Activated naive CD4-positive, alpha-beta T cell treated with anti-CD3 and anti-CD28 coated beads for 36 hours (primary cell): ENCODE results near the gene PRMT6. TPM values are rescaled to one million over a fixed set of nuclear protein-coding genes. Genes with fewer than 3 reads are reported as not detected.
"Not testable (repeated sequence)": the region's sequence is repeated elsewhere in the genome, so short reads cannot be mapped to it uniquely, and the experiment has no call there.

Experiments
- CTCF ChIA-PET: fragments of 350-600 bp; sonication (Branson Sonifier 250); formaldehyde crosslinking; loops from one replicate; lab custom pipeline; 2021; ENCODE audit warnings: antibody characterized with exemption; lab: Charles Lee
- DNase-seq: peaks from one replicate; pipeline ENCODE4 v3.0.0-alpha.2; 2020
- H3K27ac Mint-ChIP-seq: one replicate; pipeline ENCODE4 v1.8.0; 2021; ENCODE audit warnings: mild to moderate bottlenecking, mixed read lengths
- H3K27me3 Mint-ChIP-seq: one replicate; pipeline ENCODE4 v1.8.0; 2021; ENCODE audit warnings: low read depth, mixed read lengths
- H3K36me3 Mint-ChIP-seq: one replicate; pipeline ENCODE4 v1.8.0; 2021; ENCODE audit warnings: low read depth, mixed read lengths
- H3K4me1 Mint-ChIP-seq: one replicate; pipeline ENCODE4 v1.8.0; 2021; ENCODE audit warnings: low read depth, mixed read lengths
- H3K4me3 Mint-ChIP-seq: one replicate; pipeline ENCODE4 v1.8.0; 2021; ENCODE audit warnings: mild to moderate bottlenecking, moderate library complexity, mixed read lengths
- H3K9me3 Mint-ChIP-seq: one replicate; pipeline ENCODE4 v1.8.0; 2021; ENCODE audit warnings: mixed read lengths
- intact Hi-C: fragments of 100-400 bp; cut with micrococcal nuclease; formaldehyde crosslinking; loops from one replicate; pipeline ENCODE4 v1.15.1; 2023
- total RNA-seq, 2 experiments: library from RNA; stranded (reverse); gene quantifications; one replicate each; pipeline ENCODE4 v1.2.3, GENCODE V29; 2021

PRMT6 gene
- total RNA-seq, 2 experiments from 2014 or later: 6.7 to 7.5 TPM

DNA sequence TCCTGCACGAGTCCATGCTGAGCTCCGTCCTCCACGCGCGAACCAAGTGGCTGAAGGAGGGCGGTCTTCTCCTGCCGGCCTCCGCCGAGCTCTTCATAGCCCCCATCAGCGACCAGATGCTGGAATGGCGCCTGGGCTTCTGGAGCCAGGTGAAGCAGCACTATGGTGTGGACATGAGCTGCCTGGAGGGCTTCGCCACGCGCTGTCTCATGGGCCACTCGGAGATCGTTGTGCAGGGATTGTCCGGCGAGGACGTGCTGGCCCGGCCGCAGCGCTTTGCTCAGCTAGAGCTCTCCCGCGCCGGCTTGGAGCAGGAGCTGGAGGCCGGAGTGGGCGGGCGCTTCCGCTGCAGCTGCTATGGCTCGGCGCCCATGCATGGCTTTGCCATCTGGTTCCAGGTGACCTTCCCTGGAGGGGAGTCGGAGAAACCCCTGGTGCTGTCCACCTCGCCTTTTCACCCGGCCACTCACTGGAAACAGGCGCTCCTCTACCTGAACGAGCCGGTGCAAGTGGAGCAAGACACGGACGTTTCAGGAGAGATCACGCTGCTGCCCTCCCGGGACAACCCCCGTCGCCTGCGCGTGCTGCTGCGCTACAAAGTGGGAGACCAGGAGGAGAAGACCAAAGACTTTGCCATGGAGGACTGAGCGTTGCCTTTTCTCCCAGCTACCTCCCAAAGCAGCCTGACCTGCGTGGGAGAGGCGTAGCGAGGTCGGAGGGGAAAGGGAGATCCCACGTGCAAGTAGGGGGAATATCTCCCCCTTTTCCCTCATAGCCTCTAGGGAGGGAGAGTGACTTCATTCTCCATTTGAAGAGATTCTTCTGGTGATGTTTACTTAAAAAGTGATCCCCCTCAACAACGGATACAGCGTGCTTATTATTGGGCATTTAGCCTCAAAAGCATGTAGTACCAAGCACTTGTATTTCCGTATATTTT, 991 bp downstream of the PRMT6 start:
- CTCF ChIA-PET: interaction anchor here (0.8 to 1.0 kb wide), 2 partner anchors 8 to 85 kb away, joined by 3 to 6 read pairs; no protein-coding TSS in a partner anchor
- H3K9me3 Mint-ChIP-seq: no peaks in the 10 kb centered on the region
- peaks cover 21% of the 10 kb centered on the region for H3K36me3 Mint-ChIP-seq
- intact Hi-C loops: loop anchor here (1.0 to 5.0 kb wide), 3 partner anchors 83 to 1905 kb away; partner anchors contain the start of genes CLCC1 and SLC25A24
- peak overlapping the region; percentile 93 for H3K4me3 Mint-ChIP-seq
- DNase-seq: peak; percentile 46
- no peaks in the 10 kb centered on the region for H3K27me3 Mint-ChIP-seq
- H3K27ac Mint-ChIP-seq: peak overlapping the region; percentile 90
- H3K4me1 Mint-ChIP-seq: peaks cover 14% of the 10 kb centered on the region

DNA sequence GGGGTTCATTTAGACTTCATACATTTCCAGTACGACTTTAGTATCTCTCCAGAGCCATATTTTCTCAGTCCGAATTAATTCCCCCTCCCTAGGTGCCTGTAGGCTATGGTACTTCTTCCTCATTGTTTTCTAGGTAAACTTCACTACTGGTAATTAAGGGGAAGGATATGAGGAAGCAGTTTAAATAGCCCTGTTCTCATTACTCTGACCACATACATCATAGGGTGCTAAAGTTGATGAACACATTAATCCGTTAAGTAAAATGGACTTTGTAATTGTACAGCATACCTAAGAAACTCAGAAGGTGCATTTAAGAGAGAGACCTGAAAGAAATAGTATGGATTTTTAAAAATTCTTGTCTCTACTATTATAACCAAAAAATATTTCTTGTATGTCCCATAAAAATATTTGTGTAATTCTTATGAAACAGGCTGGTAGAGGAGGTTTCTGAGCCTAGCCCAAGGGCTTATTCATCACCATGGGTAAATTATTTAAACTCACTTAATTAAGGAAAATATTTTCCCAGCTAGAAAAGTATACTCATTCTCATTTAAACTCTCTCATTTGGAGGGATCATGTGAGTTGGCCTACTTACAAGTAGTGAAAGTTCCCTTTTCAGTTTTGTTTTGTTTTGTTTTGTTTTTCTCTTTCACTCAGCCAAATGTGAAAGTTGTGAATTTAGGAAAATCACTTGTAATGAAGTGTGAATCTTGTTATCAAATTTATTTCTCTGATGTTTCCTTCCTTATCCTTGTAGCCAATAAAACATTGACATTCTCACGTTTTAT, 2.0 kb downstream of the PRMT6 start:
- no peak for DNase-seq
- intact Hi-C loops: loop anchor here (1.0 to 5.0 kb wide), 3 partner anchors 82 to 1904 kb away; partner anchors contain the start of genes CLCC1 and SLC25A24
- CTCF ChIA-PET: interaction anchor here (1.0 kb wide), 1 partner anchor 84 kb away, joined by 6 read pairs; no protein-coding TSS in a partner anchor
- Mint-ChIP-seq H3K9me3 (no peaks in the 10 kb centered on the region), H3K4me1 (peaks cover 14% of the 10 kb centered on the region), H3K27ac (peak overlapping the region; percentile 31), H3K27me3 (no peaks in the 10 kb centered on the region), H3K36me3 (peaks cover 21% of the 10 kb centered on the region), H3K4me3 (peak overlapping the region; percentile 93)

DNA sequence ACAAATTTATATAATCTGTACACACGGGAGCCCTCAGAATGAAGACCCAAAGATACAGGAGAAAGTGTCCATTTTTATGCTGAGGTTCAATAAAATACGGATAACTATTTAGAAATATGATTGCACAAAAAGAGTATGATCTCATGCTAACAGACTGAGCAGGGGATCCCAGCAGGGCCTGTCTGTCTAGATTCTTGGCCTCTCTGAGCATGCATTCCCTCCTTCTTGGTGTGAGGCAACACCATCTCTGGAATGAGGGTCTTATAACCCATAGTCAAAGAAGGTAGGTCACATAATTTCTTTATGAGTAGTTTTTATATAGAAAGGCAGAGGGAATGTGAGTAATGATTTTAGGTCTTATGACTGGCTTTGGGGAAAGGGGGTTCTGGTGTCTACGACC, 5.4 kb downstream of the PRMT6 start:
- Mint-ChIP-seq H3K9me3 (no peaks in the 10 kb centered on the region), H3K27ac (no peak overlapping the region), H3K27me3 (no peaks in the 10 kb centered on the region), H3K36me3 (peaks cover 17% of the 10 kb centered on the region), H3K4me1 (peaks cover 14% of the 10 kb centered on the region), H3K4me3 (no peak overlapping the region)
- intact Hi-C loops: no loop called here
- DNase-seq: no peak
- CTCF ChIA-PET: no interaction called here

DNA sequence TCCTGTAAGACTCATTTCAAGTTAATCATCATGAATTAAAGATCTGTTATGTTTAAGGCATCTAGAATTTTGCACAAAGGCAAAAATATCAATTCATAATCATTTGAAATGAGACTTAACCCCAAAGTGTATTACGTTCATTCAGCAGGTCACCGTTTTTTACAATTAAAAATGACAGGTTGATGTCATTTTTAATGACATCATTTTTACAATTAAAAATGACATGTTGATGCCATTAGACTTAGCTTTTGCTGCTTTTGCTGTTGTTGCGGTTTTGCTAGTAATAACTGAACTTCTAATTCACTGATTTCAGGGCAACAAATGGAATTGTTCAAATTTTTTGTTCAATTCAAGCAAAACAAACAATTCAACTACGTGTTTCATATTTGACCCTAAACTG, 17.0 kb downstream of the PRMT6 start:
- intact Hi-C loops: no loop called here
- H3K36me3 Mint-ChIP-seq: no peaks in the 10 kb centered on the region
- no peaks in the 10 kb centered on the region for H3K4me1 Mint-ChIP-seq
- H3K9me3 Mint-ChIP-seq: no peaks in the 10 kb centered on the region
- peaks cover 3% of the 10 kb centered on the region for H3K27me3 Mint-ChIP-seq
- no peak for DNase-seq
- no peak overlapping the region for H3K27ac Mint-ChIP-seq
- H3K4me3 Mint-ChIP-seq: no peak overlapping the region
- CTCF ChIA-PET: no interaction called here

DNA sequence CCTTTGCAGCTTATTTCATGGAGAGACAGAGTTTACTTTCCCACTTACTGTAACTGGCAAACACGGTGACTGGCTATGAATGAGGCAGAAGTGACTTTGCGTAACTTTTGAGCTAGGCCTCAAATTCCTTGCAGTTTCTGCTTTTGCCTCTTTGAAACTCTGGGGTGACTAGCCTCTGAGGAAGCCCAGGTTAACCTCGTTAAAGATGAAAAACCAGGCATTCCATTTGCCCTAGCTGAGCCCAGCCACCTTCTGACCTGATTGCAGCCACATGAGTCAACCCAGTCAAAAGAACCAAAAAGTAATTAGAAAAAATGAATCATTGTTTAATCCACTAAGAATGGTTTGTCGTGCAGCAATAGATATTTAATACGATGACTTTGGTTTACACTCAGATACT, 20.4 kb downstream of the PRMT6 start:
- Mint-ChIP-seq H3K27me3 (peaks cover 9% of the 10 kb centered on the region), H3K27ac (no peak overlapping the region), H3K36me3 (no peaks in the 10 kb centered on the region), H3K9me3 (no peaks in the 10 kb centered on the region), H3K4me1 (no peaks in the 10 kb centered on the region), H3K4me3 (no peak overlapping the region)
- CTCF ChIA-PET: no interaction called here
- DNase-seq: no peak
- intact Hi-C loops: no loop called here

DNA sequence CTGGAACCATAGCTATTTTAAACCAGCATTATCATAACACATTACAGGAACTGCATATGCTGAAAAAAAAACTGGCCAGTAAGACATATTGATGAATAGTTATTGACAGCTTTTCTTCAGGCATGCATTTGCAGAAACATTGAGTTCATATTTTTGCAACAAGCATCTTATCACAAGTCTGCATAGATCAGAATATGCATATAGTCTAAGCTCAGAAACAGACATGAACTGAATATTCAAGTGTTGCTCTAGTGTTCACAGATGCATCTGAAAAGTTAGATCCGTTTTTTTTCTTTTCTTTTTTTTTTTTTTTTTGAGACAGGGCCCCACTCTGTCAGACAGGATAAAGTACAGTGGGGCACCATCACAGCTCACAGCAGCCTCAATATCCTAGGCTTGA, 22.8 kb downstream of the PRMT6 start:
- no peaks in the 10 kb centered on the region for H3K4me1 Mint-ChIP-seq
- CTCF ChIA-PET: interaction anchor here (0.6 kb wide), 2 partner anchors 8 to 704 kb away, joined by 3 read pairs; no protein-coding TSS in a partner anchor
- no peak overlapping the region for H3K4me3 Mint-ChIP-seq
- DNase-seq: no peak
- intact Hi-C loops: no loop called here
- H3K36me3 Mint-ChIP-seq: no peaks in the 10 kb centered on the region
- H3K9me3 Mint-ChIP-seq: peaks cover 4% of the 10 kb centered on the region
- no peak overlapping the region for H3K27ac Mint-ChIP-seq
- peaks cover 16% of the 10 kb centered on the region for H3K27me3 Mint-ChIP-seq

DNA sequence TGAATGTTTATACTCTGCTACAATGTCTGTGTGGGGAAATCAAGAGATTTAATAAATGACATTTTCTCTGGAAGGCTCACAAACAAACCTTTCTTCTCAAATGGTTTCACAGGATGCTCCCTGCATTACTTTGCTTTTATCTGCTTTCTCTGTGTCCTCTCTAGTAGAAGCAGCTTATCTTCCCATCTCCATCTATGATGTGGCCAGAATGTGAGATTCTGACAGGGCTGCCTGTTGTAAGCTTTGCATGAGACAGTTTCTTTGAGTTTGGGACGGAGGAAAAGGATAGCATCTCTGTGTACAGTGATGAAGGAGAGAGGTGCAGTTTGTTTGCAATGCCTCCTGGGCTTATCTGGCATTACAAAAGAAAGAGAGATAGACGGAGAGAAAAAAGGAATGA, 24.6 kb downstream of the PRMT6 start:
- H3K36me3 Mint-ChIP-seq: no peaks in the 10 kb centered on the region
- peaks cover 12% of the 10 kb centered on the region for H3K9me3 Mint-ChIP-seq
- CTCF ChIA-PET: no interaction called here
- no peak overlapping the region for H3K4me3 Mint-ChIP-seq
- peaks cover 14% of the 10 kb centered on the region for H3K27me3 Mint-ChIP-seq
- no peak for DNase-seq
- intact Hi-C loops: no loop called here
- no peak overlapping the region for H3K27ac Mint-ChIP-seq
- H3K4me1 Mint-ChIP-seq: no peaks in the 10 kb centered on the region

DNA sequence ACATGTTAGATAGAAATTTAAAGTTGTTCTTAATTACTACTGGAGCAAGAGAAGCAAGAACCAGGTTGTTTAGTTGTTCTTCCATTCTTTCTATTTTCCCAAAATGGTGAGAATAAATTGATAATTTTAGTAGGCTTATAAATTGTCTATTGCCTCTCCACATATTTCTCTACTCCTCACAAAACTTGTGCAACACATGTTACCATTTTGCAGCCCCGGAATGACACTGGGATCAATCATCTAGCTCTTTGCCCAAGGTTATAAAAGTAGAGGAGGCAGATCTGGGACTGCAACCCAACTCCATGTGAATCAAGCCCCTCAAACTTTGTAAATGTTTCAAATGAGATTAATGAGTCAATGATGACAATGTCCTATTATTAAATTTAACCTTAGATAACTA, 34.9 kb downstream of the PRMT6 start:
- no peaks in the 10 kb centered on the region for H3K4me1 Mint-ChIP-seq
- intact Hi-C loops: no loop called here
- H3K36me3 Mint-ChIP-seq: peaks cover 2% of the 10 kb centered on the region
- H3K4me3 Mint-ChIP-seq: no peak overlapping the region
- H3K27ac Mint-ChIP-seq: no peak overlapping the region
- peaks cover 4% of the 10 kb centered on the region for H3K27me3 Mint-ChIP-seq
- no peak for DNase-seq
- CTCF ChIA-PET: no interaction called here
- H3K9me3 Mint-ChIP-seq: peaks cover 3% of the 10 kb centered on the region

DNA sequence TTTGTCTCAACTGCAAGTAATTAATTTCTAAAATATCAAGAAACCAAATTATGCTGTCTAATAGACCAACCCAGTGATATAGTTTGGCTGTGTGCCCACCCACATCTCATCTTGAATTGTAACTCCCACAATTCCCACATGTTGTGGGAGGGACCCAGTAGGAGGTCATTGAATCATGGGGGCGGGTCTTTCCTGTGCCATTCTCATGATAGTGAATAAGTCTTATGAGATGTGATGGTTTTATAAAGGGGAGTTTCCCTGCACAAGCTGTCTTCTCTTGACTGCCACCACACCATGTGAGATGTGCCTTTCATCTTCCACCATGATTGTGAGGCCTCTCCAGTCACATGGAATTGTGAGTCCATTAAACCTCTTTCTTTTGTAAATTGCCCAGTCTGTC, 36.9 kb downstream of the PRMT6 start:
- H3K4me3 Mint-ChIP-seq, H3K36me3 Mint-ChIP-seq, H3K27ac Mint-ChIP-seq, DNase-seq, intact Hi-C loops, H3K4me1 Mint-ChIP-seq, H3K9me3 Mint-ChIP-seq, CTCF ChIA-PET: not testable (repeated sequence)
- peaks cover 10% of the 10 kb centered on the region for H3K27me3 Mint-ChIP-seq

DNA sequence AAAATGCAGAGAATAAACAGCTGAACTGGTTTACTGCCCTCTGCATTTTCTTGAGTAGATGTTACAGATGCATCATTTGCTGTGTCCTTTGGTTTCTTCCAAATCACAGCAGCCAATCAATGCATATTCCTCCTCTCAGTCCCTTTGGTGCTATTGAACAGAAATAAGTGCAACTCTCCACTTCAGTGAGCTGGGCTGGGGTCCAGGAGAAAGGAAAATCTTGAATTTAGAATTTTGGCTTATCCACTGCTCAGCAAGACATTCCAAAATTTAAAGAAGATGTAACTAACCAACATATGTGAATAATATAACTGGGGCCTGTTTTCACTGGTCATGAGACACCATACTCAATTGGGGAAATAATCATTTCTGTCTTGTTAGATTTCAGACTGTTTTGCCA, 39.2 kb downstream of the PRMT6 start:
- CTCF ChIA-PET: no interaction called here
- H3K4me1 Mint-ChIP-seq: no peaks in the 10 kb centered on the region
- no peaks in the 10 kb centered on the region for H3K36me3 Mint-ChIP-seq
- H3K4me3 Mint-ChIP-seq: no peak overlapping the region
- no peak for DNase-seq
- peaks cover 10% of the 10 kb centered on the region for H3K27me3 Mint-ChIP-seq
- no peaks in the 10 kb centered on the region for H3K9me3 Mint-ChIP-seq
- intact Hi-C loops: no loop called here
- H3K27ac Mint-ChIP-seq: no peak overlapping the region

DNA sequence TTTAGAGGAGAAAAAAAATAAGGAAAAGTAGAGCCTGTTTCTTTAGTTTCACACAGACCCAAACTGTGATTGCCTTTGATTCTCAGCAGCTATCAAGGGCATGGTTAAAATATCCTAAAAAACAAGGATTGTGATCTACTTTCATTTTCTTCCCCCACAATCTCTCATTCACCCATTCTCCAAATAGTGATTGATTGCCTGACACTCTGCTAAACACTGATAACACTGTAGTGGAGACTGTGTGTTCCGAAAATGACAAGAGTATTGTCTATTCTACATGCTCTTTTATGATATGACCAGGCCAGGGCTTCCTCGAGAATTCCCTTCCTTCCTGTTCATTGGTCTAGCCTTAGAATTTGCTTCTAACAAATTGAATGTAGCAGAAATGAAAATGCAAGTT, 40.2 kb downstream of the PRMT6 start:
- CTCF ChIA-PET: no interaction called here
- Mint-ChIP-seq H3K9me3 (no peaks in the 10 kb centered on the region), H3K27me3 (peaks cover 13% of the 10 kb centered on the region), H3K4me3 (no peak overlapping the region), H3K27ac (no peak overlapping the region), H3K36me3 (no peaks in the 10 kb centered on the region), H3K4me1 (no peaks in the 10 kb centered on the region)
- no peak for DNase-seq
- intact Hi-C loops: no loop called here

DNA sequence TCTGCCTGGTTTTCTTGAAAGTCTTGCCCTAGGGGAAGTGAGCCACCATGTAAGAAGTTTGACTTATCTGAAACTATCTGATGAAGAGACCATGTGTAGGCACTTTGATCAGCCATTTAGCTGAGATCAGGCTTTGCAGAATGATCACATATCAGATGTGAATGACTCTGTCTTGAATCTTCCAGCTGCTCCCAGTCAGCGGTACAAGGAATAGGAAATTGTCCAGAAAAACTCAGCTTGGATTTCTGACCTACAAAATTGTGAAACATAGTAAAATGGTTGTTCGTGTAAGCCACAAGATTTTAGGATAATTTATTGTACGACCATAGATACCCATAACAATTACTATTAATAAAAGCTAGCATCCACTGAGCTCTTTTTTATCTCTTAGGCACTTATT, 42.5 kb downstream of the PRMT6 start:
- no peak overlapping the region for H3K4me3 Mint-ChIP-seq
- peaks cover 11% of the 10 kb centered on the region for H3K27me3 Mint-ChIP-seq
- intact Hi-C loops: no loop called here
- no peaks in the 10 kb centered on the region for H3K4me1 Mint-ChIP-seq
- H3K9me3 Mint-ChIP-seq: no peaks in the 10 kb centered on the region
- no peaks in the 10 kb centered on the region for H3K36me3 Mint-ChIP-seq
- CTCF ChIA-PET: no interaction called here
- H3K27ac Mint-ChIP-seq: no peak overlapping the region
- DNase-seq: no peak
